Measurements from ENCODE around the gene KPTN. TPM values are rescaled to one million over a fixed set of nuclear protein-coding genes. Genes with fewer than 3 reads are reported as not detected.

Gene KPTN
- polyA plus RNA-seq, 3 donors = 9.5 to 9.7 (median 9.5) TPM

GRCh38 chr19:47475465-47475864, 8.6 kb downstream of the KPTN start:
- Histone ChIP-seq H3K4me3 (replicated peaks in 1 of 3; ENCODE audit: low read depth in 2 of 3, low read length in 3 of 3) (no peak overlapping the region), H4K20me1 (ENCODE audit: insufficient read depth, low read length) (no peaks in the 10 kb centered on the region), H3K27ac (ENCODE audit: low read depth in 1 of 2, low read length in 2 of 2) (no peak overlapping the region), H3K79me2 (ENCODE audit: insufficient read depth, low read length) (no peaks in the 10 kb centered on the region), H3K36me3 (replicated peaks in 1 of 2; ENCODE audit: control insufficient read depth in 1 of 2, insufficient read depth in 2 of 2, low read length in 2 of 2) (no peaks in the 10 kb centered on the region), H3K4me1 (ENCODE audit: control insufficient read depth in 1 of 2, insufficient read depth in 2 of 2, low read length in 2 of 2) (no peaks in the 10 kb centered on the region), H3K9ac (ENCODE audit: insufficient read depth, low read length, poor library complexity, severe bottlenecking) (no peak overlapping the region), H3K9me3 (replicated peaks in 1 of 2; ENCODE audit: control insufficient read depth in 1 of 2, insufficient read depth in 1 of 2, low read length in 2 of 2) (peaks cover 0 to 2% of the 10 kb centered on the region in 2 donors), H3K27me3 (ENCODE audit: control insufficient read depth in 2 of 2, insufficient read depth in 2 of 2, low read length in 2 of 2) (peaks cover 13 to 22% of the 10 kb centered on the region in 2 donors), H3K4me2 (replicated peaks; ENCODE audit: extremely low read depth, low read length, poor library complexity, severe bottlenecking) (no peak overlapping the region), H2AFZ (ENCODE audit: insufficient read depth, low read depth, low read length, poor library complexity, severe bottlenecking) (no peak overlapping the region)
- H3K27me3 Mint-ChIP-seq (ENCODE audit: low read depth in 3 of 3) = peaks cover 26 to 31% (median 27%) of the 10 kb centered on the region in 3 donors
- peaks cover 2 to 4% of the 10 kb centered on the region in 2 donors for H3K36me3 Mint-ChIP-seq
- no peak for TF ChIP-seq CTCF (IDR thresholded peaks at IDR 0.05)
- intact Hi-C loops (cut with micrococcal nuclease) = no loop called here
- H3K4me1 Mint-ChIP-seq = peaks cover 11% of the 10 kb centered on the region
- no peak for DNase-seq
- no peak overlapping the region for H3K27ac Mint-ChIP-seq
- 99% methylated on average over 8 of the region's 9 CpGs for WGBS (ENCODE audit: insufficient coverage)
- peaks cover 0 to 5% (median 2%) of the 10 kb centered on the region in 7 donors for H3K9me3 Mint-ChIP-seq
- H3K4me3 Mint-ChIP-seq = no peak overlapping the region

DNA sequence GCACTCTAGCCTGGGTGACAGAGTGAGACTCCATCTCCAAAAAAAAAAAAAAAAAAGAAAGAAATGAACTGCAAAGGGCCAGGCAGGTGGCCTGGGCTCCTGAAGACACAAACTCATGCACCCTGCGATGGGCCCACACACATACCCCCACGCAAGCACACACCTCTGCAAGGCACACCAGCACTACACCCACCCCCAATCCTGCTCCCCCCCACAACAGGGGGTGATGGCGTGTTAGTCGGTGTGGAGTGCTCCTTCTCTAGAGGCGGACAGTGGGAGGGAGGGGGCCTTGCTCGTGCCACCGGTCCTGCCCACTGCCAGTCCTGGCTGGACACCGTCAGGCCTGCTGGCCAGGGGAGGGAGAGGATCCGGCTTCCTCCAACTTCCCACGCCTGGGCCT, 10.7 kb downstream of the KPTN start:
- DNase-seq = no peak
- no peak overlapping the region for H3K4me2 ChIP-seq (replicated peaks; ENCODE audit: extremely low read depth, low read length, poor library complexity, severe bottlenecking)
- no peaks in the 10 kb centered on the region for H3K79me2 ChIP-seq (ENCODE audit: insufficient read depth, low read length)
- peaks cover 7% of the 10 kb centered on the region for H3K4me1 Mint-ChIP-seq
- no peak overlapping the region for H2AFZ ChIP-seq (ENCODE audit: insufficient read depth, low read depth, low read length, poor library complexity, severe bottlenecking)
- H3K36me3 ChIP-seq (replicated peaks in 1 of 2; ENCODE audit: control insufficient read depth in 1 of 2, insufficient read depth in 2 of 2, low read length in 2 of 2) = no peaks in the 10 kb centered on the region
- H3K36me3 Mint-ChIP-seq = peaks cover 2 to 4% of the 10 kb centered on the region in 2 donors
- peaks cover 45 to 49% (median 45%) of the 10 kb centered on the region in 3 donors for H3K27me3 Mint-ChIP-seq (ENCODE audit: low read depth in 3 of 3)
- no peak overlapping the region for H3K27ac Mint-ChIP-seq
- 100% methylated on average over 5 of the region's 10 CpGs for WGBS (ENCODE audit: insufficient coverage)
- no peak overlapping the region for H3K27ac ChIP-seq (ENCODE audit: low read depth in 1 of 2, low read length in 2 of 2)
- H3K9ac ChIP-seq (ENCODE audit: insufficient read depth, low read length, poor library complexity, severe bottlenecking) = no peak overlapping the region
- TF ChIP-seq CTCF (IDR thresholded peaks at IDR 0.05) = no peak
- peaks cover 0 to 5% (median 2%) of the 10 kb centered on the region in 7 donors for H3K9me3 Mint-ChIP-seq
- H3K27me3 ChIP-seq (ENCODE audit: control insufficient read depth in 2 of 2, insufficient read depth in 2 of 2, low read length in 2 of 2) = peaks cover 16 to 43% of the 10 kb centered on the region in 2 donors
- H3K4me3 ChIP-seq (replicated peaks in 1 of 3; ENCODE audit: low read depth in 2 of 3, low read length in 3 of 3) = no peak overlapping the region
- no peak overlapping the region for H3K4me3 Mint-ChIP-seq
- H3K9me3 ChIP-seq (replicated peaks in 1 of 2; ENCODE audit: control insufficient read depth in 1 of 2, insufficient read depth in 1 of 2, low read length in 2 of 2) = peaks cover 0 to 12% of the 10 kb centered on the region in 2 donors
- no peaks in the 10 kb centered on the region for H3K4me1 ChIP-seq (ENCODE audit: control insufficient read depth in 1 of 2, insufficient read depth in 2 of 2, low read length in 2 of 2)
- H4K20me1 ChIP-seq (ENCODE audit: insufficient read depth, low read length) = no peaks in the 10 kb centered on the region
- intact Hi-C loops (cut with micrococcal nuclease) = no loop called here
